Femur (tissue), 1 donor: ENCODE data around the gene TNFAIP8L1.

Source experiments
- DNase-seq: peaks from one replicate; pipeline ENCODE4 v3.0.0-alpha.2; 2017

Gene TNFAIP8L1

DNA sequence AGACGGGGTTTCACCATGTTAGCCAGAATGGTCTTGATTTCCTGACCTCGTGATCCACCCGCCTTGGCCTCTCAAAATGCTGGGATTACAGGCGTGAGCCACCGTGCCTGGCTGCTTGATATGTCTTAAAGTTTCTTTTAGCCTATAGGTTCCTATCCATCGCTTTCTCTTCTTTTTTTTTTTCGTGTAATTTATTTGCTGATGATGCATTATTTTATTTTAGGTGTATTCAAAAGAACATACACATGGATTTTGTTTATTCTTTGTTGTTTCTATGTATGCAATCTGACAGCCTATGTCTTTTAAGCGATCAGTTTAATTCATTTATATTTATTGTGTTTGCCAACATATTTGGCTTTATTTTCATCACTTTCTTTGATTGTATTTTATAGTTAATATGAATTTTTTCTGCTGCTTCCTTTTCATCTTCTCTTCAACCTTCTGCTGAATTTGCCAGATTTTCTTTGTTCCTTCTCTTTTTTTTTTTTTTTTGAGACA lies 26.0 kb upstream of the TNFAIP8L1 start:
- no peak for DNase-seq

DNA sequence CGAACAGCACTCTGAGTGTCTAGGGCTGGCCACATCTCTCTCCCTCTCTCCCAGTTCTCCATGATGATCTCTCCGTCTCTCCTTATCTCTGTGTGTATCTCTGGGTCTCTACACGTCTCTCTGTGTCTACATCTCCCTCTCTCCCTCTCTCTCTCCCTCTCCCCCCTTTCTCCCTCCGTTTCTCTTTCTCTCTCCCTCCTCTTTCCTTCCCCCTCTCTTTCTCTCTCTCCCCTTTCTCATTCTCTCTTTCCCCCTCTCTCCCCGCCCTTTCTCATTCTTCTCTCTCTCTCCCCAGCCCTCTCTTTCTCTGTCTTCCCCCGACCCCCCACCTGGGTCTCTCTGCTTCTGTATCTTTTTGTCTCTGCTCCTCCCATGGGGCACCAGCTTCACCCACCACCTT lies 21.3 kb upstream of the TNFAIP8L1 start:
- no peak for DNase-seq

DNA sequence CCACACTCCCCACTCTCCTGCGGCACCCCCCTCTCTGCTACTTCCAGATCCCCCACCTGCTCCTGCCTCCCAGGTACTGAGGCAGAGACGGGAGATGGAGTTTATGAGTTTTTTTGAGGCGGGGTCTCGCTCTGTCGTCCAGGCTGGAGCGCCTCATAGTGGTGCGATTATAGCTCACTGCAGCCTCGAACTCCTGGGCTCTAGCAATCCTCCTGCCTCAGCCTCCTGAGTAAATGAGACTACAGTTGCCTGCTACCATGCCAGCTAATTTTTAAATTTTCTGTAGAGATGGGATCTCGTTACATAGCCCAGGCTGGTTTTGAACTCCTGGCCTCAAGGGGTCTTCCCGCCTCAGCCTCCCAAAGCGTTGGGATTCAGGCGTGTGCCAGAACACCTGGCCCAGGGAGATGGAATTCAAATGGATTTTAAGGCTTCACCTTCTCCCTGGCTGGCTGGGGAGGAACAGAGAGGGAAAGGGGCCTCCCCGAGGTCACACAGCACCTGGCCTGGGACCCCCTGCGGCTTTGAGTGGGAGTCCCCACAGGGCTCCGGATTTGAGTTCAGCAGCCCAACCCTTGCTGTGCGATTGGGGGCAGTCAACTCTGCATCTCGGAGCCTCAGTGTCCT lies 19.5 kb upstream of the TNFAIP8L1 start:
- DNase-seq, result no peak

DNA sequence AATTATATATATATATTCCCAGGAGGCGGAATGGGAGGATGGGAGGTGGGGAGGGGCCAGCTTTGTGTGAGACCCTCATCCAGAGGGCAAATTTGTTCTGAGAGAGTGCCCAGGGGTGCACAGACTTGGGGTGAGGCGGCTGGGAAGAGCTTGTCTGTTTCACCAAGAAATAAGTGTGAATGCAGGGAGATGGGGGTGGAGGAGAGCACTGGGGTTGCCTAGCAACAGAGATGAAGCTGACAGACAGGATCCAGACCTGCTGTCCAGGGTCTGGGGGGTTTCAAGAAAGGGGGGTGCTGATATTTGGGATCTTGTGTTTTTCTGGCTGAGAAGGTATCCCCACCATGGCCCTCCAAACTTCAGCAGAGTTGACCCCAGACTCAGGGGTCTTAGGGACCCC lies 18.6 kb upstream of the TNFAIP8L1 start:
- no peak for DNase-seq

DNA sequence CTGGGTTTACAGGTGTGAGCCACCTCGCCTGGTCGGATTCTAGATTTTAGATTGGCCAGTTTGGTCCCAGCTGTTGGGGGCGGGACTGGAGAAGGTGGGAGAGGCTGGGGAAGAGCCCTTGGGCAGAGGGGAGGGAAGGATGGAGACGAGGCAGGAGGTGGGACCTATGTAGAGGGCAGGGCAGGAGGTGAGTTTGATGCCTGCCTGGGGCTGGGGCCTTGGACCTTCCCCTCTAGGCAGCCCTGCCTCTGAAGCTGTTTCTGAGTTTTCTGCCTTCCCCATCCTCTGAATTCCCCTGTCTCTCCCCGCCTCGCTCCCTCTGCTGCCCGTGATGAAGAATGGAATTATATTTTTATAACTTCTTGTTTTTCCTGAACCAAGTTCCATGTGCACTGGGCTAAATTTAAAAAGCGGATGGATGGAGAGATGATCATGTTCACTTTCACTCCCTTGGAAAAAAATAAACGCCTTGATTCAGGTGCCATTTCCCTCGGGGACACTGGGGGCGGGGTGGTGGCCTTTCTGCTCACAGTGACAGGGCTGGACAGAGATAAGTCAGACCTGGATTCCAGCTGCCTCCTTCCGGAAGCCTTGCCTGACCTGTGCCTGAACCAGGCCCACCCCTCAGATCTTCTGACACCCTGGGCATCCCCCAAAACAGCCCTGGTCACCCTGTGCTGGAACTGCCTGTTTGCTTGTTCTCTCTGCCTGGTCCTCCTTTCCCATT lies 16.5 kb upstream of the TNFAIP8L1 start:
- no peak for DNase-seq

DNA sequence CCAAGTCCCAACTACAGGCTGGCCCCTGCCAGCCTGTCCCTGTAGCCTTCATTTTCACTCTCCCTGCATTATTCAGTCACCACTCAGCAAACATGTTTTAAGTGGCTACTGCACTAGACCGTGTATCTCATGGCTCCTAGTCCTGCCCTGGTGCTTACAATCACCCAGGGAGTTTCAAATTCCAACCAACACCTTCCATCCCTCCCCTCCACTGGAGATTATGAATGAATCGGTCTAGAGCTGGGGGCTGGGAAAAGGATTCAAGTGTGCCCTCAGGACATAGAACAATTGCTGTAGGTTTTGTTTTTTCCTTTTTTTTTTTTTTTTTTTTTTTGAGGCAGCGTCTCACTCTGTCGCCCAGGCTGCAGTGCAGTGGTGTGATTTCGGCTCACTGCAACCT lies 15.0 kb upstream of the TNFAIP8L1 start:
- DNase-seq, result no peak

DNA sequence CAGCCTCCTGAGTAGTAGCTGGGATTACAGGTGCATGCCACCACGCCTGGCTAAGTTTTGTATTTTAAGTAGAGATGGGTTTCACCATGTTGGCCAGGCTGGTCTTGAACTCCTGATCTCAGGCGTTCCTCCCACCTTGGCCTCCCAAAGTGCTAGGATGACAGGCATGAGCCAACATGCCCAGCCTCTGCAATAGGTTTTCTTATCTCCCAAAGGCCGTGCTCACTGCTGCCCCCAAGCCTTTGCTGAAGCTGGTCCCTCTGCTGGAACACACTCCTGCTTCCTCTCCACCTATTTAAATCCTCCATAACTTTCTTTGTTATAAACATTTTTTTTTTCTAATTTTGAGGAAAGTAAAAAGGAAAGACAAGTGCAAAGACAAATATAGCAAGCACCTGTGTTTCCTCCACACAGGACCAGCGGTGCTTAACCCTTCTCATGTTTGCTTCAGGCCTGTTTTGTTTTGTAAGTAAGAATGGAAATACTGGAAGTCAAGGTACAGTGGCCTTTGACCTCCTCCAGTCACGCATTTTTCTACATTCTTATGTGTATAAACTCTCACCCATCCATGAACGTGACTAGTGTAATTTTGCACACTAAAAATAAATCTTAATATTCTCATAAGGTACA lies 14.5 kb upstream of the TNFAIP8L1 start:
- DNase-seq, result no peak

DNA sequence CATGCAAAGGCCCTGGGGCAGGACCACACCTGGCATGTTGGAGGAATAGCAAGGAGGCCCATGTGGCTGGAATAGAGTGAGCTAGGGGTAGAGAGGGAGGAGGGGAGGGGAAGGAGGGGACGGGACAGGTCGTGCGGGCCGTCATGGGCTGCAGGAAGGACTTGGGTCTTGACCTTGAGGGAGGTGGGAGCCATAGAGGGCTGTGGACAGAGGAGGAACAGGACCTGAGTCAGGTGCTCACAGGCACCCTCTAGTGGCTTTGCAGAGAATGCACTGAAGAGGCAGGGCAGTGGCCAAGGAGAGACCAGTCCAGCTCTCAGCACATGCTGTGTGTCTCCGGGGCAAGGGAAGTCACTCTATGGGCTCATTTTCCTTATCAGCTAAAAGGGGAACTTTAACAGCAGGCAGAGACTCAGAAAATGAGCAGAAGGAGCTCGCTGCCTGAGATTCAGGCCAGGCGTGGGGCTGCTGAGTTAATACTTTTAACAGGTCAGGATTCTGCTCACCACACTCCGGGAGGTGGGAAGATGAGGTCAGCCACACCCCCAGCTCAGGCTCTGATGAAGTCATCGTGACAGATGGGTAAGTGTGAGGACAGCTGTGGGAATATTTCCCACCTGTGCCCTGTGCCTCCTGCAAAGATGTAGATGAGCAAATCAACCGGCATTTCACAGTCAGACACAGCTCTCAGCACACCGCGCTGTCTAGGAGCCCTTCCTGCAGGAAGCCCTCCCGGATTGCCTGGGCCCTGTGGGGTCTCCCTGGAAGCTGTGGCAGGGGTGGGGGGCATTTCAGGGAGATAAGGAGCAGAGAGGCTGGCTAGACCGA lies 6.0 kb upstream of the TNFAIP8L1 start:
- peak; percentile 66 for DNase-seq

DNA sequence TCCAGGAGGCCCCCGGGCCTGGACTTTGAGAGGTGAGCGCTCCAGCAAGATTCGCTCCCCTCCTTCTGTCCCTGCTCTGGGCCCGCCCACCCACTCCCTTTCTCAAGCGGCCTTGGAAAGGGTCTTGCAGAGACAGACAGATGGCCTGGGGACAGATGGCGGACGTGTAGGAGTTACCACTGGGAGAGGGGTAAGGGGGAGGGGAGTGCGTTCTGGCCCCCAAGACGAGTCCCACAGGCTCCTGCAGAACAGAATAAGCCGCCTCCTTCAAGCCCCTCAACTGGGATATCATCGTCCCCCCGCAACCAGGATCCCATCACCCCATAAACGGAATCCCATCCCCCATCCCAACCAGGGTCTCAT lies 3.6 kb upstream of the TNFAIP8L1 start:
- no peak for DNase-seq

DNA sequence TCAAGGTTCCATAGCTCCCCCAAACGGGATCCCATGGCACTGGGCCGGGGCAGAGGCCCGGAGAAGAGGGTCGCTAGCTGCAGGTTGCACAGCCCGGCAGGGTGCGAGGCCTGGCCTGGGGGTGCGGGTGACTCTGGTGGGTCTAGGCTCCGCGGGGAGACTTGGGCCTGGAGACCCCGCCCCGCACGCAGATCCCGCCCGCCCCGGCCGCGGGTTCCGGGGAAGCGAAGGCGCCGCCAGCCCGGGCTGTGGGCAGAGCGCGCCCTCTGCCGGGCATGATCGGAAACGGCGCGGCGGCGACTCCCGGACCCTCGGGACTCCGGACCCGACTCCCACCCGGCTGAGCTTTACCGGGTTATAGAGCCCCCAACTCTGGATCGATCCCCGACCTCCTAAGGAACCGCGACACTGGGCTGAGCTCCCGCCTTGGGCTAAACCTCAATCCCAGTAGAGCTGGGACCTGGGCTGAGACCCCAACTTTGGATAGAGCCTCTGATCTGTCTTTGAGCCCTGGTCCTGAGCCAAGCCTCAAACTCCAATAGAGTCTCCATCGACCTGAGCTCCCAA lies 3.1 kb upstream of the TNFAIP8L1 start:
- peak; percentile 82 for DNase-seq

DNA sequence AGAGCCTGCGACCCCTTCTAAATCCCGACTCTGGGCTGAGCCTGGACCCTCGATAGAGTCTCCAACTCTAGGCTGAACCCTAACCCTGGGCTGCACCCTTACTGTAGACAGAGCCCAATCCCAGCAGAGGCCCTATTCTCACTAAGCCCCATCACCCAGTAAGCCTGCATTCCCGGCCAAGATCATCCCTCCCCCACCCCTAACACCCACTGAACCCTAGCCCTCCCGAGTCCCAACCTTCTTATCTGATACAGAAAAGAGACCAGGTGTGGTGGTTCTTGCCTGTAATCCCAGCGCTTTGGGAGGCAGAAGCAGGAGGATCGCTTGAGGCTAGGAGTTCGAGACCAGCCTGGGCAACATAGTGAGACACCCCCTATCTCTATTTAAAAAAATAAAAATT lies 2.6 kb upstream of the TNFAIP8L1 start:
- DNase-seq, result no peak

DNA sequence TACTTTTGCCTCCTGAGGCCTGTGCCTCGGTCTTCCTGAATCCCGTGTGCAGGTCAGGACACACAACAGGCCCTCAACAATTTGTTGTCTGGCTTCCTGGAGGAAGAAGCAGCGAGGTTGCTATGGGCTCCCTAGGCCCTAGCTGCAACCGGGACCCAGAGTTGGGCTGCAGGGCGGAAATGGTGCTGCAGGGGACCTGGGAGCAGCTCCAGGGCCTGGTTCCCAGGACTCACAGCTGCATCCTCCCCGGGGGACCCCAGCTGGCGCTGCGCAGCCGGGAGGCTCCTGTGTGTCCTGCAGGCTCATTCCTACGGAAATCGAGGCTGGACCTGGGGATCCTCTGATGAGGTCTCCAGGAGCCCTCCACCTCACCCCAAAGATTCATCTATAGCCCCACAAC lies 999 bp upstream of the TNFAIP8L1 start:
- DNase-seq, result peak; percentile 60

DNA sequence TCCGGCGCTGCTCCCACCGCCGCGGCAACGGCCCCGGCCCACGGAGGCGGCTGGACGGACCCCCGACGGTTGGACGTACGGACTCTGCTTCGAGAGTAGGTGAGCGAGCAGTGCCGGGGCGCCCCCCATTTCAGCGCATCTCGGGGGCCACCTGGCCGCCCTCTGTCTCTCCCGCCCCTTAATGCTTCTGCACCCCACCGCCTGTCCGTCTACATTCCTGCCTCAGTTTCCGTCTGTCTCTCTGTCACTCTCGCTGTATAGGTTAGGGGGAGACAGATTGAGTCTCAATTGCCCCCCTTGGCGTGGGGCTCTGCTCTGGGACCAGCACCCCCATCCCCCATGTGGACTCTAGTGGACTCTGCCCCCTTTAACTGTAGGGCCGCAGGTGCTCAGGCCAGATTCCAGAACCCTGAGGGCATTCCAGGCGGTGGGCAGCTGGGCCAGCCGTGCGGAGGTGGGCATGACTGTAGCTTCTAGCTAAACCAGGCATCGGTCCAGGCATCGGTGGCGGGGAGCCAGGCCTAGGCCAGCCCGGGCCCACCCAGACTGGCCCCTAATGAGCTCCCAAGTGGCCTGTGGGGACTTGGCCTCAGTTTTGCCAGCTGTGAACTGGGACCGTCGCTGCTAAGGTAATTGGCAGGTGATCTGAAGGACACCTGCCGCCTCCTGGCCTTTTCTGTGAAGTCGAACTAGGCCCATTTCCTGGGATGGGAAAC lies 373 bp downstream of the TNFAIP8L1 start:
- peak; percentile 64 for DNase-seq

DNA sequence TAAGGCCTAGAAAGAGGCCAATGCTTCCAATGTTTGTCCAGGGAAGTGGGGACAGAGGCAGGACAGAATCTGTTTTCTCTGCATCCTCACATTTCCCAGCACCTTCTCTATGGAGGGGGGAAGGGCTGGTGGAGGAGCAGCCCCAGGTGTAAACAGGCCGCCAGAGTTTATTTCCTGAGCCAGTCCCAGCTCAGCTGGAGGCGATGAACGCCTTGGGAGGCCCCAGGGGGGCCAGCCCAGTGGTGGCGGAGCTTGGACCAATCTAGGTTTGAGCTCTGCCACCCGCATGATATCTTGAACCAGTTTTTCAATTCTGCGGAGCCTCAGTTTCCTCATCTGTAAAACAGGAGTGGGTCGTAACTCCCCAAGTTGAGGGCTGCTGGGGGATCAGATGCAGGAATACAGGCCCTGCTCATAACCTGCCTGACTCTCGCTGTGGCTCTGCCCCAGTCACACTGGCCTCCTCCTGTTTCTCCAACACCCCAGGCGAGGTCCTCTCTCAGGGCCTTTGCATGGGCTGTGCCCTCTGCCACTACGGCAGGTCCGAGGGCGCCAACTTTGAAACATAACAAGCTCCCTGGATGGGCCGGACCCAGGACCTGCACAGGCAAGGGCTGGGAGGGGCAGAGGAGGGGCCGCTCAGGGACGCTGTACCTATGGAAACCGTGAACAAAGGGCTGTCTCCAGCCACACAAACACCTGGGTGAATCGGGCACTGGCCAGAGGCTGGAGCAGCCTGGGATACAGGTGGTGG lies 1.1 kb downstream of the TNFAIP8L1 start:
- DNase-seq, result no peak

DNA sequence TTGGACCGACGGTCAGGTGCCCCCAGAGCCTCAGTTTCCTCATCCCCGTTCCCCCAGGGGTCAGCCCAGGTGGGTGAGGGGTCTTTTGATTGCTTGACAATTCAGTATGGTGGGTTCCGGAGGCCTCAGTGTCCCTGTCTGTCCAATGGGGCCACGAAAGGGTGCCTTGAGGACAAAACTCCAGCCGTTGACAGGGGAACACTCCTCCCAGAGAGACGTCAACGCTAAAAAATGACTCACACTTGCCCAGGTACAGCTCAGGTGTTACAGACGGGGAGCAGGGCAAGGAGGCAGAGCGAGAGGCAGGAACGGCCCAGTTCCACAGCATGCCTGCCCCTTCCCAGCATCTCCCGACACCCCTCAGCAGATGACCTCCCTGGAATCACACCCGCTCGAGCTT lies 1.8 kb downstream of the TNFAIP8L1 start:
- DNase-seq, result no peak

DNA sequence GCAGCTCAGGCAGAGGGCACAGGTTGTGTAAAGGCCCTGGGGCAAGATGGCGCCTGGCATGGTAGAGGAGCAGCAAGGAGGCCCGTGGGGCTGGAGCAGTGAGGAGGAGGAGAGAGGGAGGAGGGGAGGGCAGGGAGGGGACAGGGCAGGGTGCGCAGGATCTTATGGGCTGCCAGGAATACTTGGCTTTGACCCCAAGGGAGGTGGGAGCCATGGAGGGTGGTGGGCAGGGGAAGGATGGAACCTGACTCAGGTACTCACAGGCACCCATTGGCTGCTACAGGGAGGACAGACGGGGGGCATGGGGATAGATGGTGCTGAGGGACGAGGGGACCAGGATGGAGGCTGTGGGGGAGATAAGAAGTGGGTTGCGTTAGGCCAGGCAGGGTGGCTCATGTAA lies 3.3 kb downstream of the TNFAIP8L1 start:
- no peak for DNase-seq

DNA sequence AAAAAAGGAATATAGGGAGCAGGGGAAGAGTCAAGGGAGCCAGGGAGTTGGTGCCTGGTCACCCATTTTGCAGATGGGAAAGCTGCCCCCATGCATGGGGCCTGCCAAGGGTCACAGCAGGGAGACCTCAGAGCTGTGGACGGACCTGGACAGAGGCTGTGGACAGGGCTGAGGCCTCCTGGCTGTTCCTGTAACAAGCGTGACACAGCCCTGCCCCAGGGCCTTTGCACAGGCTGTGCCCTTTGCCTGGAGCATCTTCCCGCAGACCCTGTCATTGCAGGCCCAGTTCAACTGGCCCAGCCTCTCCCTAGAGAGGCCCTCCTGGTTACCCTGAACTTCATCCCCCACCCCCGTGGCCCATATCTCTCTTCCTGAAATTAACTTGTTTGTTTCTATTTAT lies 6.4 kb downstream of the TNFAIP8L1 start:
- no peak for DNase-seq

DNA sequence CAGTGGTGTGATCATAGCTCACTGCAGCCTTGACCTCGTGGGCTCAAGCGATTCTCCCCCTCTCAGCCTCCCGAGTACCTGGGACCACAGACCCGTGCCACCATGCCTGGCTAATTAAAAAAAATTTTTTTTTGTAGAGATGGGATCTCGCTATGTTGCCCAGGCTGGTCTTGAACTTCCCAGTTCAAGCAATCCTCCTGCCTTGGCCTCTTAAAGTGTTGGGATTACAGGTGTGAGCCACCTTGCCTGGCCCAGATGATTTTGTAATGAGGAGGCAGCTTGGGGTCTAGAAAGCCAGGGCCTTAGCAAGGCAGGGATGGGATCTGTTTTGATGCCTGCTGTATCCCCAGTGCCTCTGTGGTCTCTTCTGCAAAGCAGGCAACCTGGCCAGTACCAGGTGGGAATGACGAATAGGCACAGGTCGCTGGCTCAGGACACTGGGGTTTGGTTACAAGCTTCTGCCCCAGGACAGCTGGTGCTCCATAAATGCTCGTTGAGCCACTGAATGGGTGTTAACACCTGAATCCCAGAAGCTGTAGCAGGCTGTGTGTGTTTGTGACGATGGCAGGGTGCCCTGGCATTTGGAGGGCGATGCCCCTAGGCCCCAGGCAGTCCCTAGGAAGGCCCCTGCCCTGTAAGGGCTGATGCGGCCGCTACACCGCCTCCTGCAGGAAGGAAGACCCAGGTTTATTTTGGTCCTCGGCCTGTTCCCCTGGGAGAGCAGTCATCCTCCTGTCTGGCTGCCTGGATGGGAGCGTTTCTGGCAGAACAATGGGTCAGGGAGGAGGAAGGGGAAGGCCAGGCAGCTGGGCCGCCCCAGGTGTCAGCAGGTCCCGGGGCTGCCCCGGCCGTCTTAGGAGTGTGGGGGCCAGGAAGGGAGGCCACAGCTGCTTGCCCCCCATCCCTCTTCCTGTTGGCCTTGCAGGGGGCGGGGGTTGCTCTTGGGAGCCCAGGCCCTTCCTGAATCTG lies 8.6 kb downstream of the TNFAIP8L1 start:
- DNase-seq, result peak; percentile 78

DNA sequence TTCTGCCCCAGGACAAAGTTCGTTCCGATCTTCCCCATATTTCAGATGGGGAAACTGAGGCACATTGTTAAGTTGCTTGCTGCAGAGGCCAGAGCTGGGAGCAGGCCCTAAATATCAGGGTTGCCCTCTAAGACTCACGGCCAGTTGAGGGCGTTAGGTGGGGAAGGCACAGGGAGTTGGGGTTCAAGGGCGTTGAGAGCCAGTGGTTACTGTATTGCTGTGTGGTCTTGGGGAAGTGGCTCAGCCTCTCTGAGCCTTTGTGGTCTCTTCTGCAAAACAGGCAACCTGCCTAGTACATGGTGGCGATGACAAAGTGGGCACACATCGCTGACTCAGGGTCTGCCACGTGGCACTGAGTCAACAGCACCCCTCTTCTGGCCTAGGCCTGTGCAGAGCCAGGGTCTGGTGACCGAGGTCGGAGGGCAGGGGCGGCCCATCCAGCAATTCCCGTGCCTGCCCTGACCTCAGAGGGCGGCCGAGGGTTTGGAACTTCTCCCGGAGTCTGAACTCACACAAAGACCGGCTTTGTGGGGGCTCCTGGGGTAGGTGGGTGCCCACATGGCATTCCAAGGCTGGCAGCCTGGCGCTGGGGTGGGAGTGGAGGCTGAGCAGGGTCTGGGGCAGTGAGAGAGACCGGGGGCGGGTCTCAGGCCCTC lies 10.2 kb downstream of the TNFAIP8L1 start:
- DNase-seq, result no peak

DNA sequence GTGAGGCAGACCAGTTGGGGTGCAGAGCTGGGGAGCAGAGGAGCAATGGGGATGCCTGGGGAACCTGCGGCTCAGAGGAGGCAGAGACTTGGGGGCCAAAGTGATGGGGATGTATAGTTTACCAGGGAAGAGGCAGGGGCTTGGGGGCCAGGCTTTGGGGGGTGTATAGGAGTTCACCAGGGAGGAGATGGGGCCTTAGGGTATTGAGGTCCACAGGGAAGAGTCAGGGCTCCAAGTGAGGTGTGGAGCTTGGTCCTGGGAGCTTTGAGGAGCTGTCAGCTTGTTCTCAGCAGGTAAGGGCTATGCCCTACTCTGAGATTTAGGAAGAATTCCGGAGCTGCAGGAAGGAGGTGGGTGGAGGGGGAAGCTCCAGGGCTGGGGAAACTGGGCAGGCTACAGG lies 10.8 kb downstream of the TNFAIP8L1 start:
- no peak for DNase-seq
